DMS 273 (cell line): ENCODE data around the gene POLR2C.

ENCODE experiments used
- DNase-seq: peaks from one replicate; lab custom pipeline; 2025; ENCODE audit not compliant: unreplicated experiment; lab: John Stamatoyannopoulos, UW

The POLR2C gene

GRCh38 chr16:57517397-57518367 lies 55.2 kb downstream of the POLR2C start:
- DNase-seq = no peak

DNA sequence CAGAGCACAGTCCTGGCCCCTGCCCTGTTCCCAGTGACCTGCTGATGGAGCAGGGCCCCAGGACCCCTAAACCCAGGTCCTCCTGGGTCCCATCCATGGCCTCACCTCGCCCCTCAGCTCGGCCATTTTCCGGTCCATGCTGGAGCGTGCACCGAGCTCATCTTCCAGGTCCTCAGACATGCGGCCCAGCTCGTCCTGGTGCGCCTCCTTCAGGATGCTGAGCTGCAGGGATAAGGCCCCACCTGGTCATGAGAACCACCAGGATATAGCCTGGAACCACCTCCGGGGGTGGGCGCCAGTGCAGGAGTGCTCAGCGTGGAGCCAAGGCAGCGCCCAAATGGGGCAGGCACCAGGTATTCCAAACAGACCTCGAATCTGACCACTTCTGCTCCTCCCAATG lies 56.0 kb downstream of the POLR2C start:
- DNase-seq = no peak

- DNase-seq = no peak
Measured at GRCh38 chr16:57518922-57519321, 56.4 kb downstream of the POLR2C start.

- peak; percentile 91 for DNase-seq
Measured at GRCh38 chr16:57519796-57520360, 57.4 kb downstream of the POLR2C start.
